ENCODE data around the gene CD300LF.

Gene CD300LF

DNA sequence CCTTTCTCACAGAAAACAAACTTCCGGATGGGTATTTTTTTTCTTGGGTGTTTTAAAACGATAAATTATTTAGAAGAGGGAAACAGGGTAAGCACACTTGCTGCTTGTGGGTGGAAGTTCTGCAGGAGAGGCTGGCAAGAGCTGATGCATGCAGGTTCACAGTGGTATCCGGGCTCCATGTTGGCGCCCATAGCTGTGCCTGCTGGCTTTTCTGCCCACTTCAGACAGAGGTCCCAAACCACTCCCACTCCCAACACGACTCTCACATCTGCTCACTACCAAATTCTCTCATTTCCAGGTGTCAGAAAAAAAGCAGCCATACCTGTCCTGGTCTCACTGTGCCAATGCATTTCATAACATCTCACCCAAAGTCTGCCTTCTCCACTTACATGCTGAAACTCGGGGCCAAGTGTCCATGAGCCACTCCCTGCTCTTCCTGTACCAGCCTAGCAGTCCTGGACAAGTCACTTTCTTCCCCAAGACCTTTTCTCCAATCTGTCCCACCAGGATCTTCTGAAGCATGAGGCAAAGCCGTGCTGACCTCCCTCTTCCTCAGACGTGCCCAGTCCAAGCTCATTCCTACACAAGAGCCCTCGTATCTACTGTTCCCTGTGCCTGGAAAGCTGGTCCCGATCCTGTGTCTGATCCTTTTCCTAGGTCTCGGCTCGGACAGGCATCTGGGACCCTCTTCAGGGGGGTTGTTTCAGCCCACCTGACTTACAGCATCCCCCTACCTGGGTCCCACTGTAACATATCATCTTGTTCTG lies 1.5 kb downstream of the CD300LF start:
- Histone ChIP-seq H3K4me3 (ENCODE audit: insufficient read depth, low read length, poor library complexity, severe bottlenecking) (no peak overlapping the region), H2AFZ (ENCODE audit: low read depth, low read length, severe bottlenecking) (no peak overlapping the region), H3K27ac (ENCODE audit: low read depth, low read length) (no peak overlapping the region), H3K9me2 (replicated peaks; ENCODE audit: insufficient read depth, low read length) (no peaks in the 10 kb centered on the region), H3K4me2 (ENCODE audit: low read depth, low read length, poor library complexity, severe bottlenecking) (no peak overlapping the region), H4K20me1 (ENCODE audit: low read depth, low read length) (no peaks in the 10 kb centered on the region), H3K79me2 (ENCODE audit: insufficient read depth, low read length) (no peaks in the 10 kb centered on the region), H3K36me3 (ENCODE audit: low read length) (no peaks in the 10 kb centered on the region), H3K27me3 (ENCODE audit: low read length) (peaks cover 2% of the 10 kb centered on the region; the same call in 1 of the 2 replicates), H3K9me3 (ENCODE audit: insufficient read depth, low read length) (no peaks in the 10 kb centered on the region), H3K9ac (ENCODE audit: low read length) (no peak overlapping the region), H3F3A (ENCODE audit: insufficient read depth) (no peaks in the 10 kb centered on the region)
- no peak for TF ChIP-seq CTCF (IDR thresholded peaks at IDR 0.05; ENCODE audit: insufficient read depth, low read length, poor library complexity, severe bottlenecking)
- no peak for TF ChIP-seq EZH2phosphoT487 (conservative IDR thresholded peaks at IDR 0.05; ENCODE audit: low read length)

GRCh38 chr17:74704544-74704943 lies 8.2 kb downstream of the CD300LF start:
- Histone ChIP-seq H3K36me3 (ENCODE audit: low read length) (no peaks in the 10 kb centered on the region), H4K20me1 (ENCODE audit: low read depth, low read length) (no peaks in the 10 kb centered on the region), H3K4me3 (ENCODE audit: insufficient read depth, low read length, poor library complexity, severe bottlenecking) (no peak overlapping the region), H3F3A (ENCODE audit: insufficient read depth) (no peaks in the 10 kb centered on the region), H3K4me2 (ENCODE audit: low read depth, low read length, poor library complexity, severe bottlenecking) (no peak overlapping the region), H2AFZ (ENCODE audit: low read depth, low read length, severe bottlenecking) (no peak overlapping the region), H3K9me2 (replicated peaks; ENCODE audit: insufficient read depth, low read length) (no peaks in the 10 kb centered on the region), H3K9ac (ENCODE audit: low read length) (no peak overlapping the region), H3K9me3 (ENCODE audit: insufficient read depth, low read length) (no peaks in the 10 kb centered on the region), H3K27me3 (ENCODE audit: low read length) (no peaks in the 10 kb centered on the region), H3K79me2 (ENCODE audit: insufficient read depth, low read length) (no peaks in the 10 kb centered on the region), H3K27ac (ENCODE audit: low read depth, low read length) (no peak overlapping the region)
- TF ChIP-seq EZH2phosphoT487 (conservative IDR thresholded peaks at IDR 0.05; ENCODE audit: low read length) (no peak), CTCF (IDR thresholded peaks at IDR 0.05; ENCODE audit: insufficient read depth, low read length, poor library complexity, severe bottlenecking) (no peak)

DNA sequence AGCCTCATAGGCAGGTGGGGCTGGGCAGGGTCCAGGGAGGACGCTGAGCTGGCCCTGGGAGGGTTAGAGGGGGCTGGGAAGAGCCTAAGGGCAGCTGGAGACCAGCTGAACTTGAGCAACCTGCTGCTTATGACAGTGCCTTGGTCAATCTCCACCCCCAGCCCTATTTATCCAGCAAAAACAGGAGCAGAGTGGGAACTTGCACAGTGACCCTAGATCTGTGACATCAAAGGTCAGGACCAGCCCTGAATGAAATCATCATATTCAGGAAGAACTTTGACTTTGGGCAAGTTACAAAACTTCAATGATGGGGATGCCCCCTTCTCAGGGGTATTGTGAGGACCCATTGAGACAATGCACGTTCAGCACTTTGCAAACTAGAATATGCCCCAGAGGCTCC lies 9.4 kb downstream of the CD300LF start:
- H4K20me1 ChIP-seq (ENCODE audit: low read depth, low read length) = no peaks in the 10 kb centered on the region
- H3K4me3 ChIP-seq (ENCODE audit: insufficient read depth, low read length, poor library complexity, severe bottlenecking) = no peak overlapping the region
- no peak overlapping the region for H3K4me2 ChIP-seq (ENCODE audit: low read depth, low read length, poor library complexity, severe bottlenecking)
- H3K36me3 ChIP-seq (ENCODE audit: low read length) = no peaks in the 10 kb centered on the region
- TF ChIP-seq EZH2phosphoT487 (conservative IDR thresholded peaks at IDR 0.05; ENCODE audit: low read length) = no peak
- no peak for TF ChIP-seq CTCF (IDR thresholded peaks at IDR 0.05; ENCODE audit: insufficient read depth, low read length, poor library complexity, severe bottlenecking)
- no peaks in the 10 kb centered on the region for H3K9me2 ChIP-seq (replicated peaks; ENCODE audit: insufficient read depth, low read length)
- no peaks in the 10 kb centered on the region for H3K9me3 ChIP-seq (ENCODE audit: insufficient read depth, low read length)
- H3K27ac ChIP-seq (ENCODE audit: low read depth, low read length) = no peak overlapping the region
- no peak overlapping the region for H2AFZ ChIP-seq (ENCODE audit: low read depth, low read length, severe bottlenecking)
- no peaks in the 10 kb centered on the region for H3K79me2 ChIP-seq (ENCODE audit: insufficient read depth, low read length)
- no peaks in the 10 kb centered on the region for H3F3A ChIP-seq (ENCODE audit: insufficient read depth)
- H3K9ac ChIP-seq (ENCODE audit: low read length) = no peak overlapping the region
- no peaks in the 10 kb centered on the region for H3K27me3 ChIP-seq (ENCODE audit: low read length)

All from SU-DHL-6 (cell line).